ENCODE results near the gene HNRNPF.

HNRNPF gene

DNA sequence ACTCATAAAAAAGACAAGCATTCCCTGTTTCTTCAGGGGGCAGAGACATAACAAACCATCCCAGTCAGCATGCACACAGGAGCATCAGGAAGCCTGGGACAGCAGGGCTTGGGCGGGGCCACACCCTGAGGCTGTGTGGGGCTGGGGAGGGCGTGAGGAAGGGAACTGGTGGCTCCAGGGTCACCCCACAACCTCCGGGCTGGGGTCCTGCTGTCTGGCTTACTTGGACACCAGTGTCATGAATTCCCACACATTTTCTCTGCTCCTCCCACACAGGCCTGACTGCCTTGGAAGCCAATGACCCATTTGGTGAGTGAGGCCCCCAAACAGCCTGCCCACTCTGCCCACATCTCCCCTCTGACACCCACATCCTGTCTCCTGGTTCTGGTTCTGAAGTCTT, 34.8 kb downstream of the HNRNPF start:
- DNase-seq, result no peak

DNA sequence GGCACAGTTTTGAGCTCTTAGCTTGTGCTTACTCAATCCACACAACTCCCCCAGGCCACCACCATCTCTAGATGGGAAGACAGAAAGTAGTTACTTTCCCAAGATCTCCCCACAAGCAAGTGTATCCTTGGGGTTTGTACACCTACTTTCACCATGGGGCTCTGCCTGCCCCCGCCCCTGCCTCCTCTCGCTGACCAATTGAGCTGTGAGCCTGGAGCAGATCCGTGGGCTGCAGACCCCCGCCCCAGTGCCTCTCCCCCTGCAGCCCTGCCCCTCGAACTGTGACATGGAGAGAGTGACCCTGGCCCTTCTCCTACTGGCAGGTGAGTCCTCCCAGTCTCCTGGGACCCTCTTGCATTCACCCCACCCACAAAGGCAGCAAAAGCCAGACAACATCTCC, 35.5 kb downstream of the HNRNPF start:
- DNase-seq, result no peak

DNA sequence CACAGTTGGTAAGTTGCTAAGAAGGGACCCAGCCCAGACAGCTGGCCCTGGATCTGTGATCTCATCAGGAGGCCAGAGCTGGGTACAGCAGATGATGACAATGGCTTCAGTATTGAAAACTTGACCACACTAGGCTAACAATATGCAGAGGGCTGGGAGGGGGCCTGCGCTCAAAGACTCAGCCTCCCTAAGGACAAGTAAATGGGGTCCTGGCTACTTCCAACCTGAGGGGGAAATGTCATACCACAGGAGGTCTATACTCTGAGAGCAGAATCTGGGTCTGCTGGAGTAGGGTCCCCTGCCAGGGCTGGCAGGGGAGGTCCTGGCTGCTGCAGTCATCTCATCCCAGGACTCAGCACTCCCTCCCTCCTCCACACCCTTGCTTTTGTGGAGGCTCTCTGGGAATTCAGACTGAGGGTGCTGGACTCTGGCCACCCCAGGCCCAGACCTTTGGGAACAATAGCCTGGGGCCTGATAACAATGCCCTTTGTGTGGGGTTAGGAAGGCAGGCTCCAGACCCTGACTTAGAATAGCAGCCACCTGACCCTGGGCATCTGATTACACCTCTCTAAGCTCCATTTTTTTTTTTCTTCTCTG, 36.1 kb downstream of the HNRNPF start:
- no peak for DNase-seq

DNA sequence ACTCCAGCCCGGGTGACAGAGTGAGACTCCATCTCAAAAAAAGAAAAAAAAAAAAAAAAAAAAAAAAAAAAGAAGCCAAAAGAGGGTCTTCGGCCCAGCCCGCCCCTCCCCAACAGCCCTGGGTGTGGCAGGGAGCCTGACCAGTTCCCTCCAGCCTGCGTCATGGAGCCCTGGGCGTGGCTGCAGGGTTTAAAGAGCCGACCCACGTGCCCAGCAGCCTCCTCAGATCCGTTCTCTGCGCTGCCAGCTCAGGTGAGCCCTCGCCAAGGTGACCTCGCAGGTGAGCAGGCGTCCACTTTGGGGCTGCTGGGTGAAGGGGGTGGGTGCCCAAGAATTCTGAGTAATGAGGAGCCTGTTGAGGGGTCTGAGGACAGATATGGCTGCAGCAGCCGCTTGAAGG, 37.6 kb downstream of the HNRNPF start, which contains the start of gene FXYD4:
FXYD4 (plus strand) TSS at position 219 of the 400 bp plus-strand sequence. CDS start 2,111 bp downstream, outside the sequence.
- no peak for DNase-seq

DNA sequence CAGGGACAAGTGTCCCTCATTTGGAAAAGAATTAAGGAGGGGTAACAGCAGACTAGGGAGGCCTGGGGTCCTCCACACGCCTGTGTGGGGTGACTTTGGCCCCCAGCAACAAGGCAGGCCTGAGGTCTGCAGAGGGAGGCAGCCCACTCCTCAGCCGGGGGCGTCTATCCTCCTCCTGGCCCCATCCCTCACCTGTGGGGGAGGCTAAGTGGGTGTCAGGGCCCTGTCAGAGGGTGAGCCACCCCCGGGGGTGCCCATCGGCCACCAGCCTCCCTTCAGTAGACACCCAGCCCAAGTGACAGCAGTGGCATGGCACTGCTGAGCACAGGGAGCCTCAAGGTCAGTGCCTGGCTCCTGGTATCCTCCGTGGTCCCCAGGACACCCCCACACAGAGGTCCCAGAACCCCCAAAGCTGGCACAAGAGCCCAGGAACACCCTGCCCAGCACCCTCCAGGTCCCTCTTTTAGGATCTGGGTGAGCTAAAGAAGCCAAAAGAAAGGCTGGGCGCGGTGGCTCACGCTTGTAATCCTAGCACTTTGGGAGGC, 38.2 kb downstream of the HNRNPF start:
- DNase-seq, result no peak

DNA sequence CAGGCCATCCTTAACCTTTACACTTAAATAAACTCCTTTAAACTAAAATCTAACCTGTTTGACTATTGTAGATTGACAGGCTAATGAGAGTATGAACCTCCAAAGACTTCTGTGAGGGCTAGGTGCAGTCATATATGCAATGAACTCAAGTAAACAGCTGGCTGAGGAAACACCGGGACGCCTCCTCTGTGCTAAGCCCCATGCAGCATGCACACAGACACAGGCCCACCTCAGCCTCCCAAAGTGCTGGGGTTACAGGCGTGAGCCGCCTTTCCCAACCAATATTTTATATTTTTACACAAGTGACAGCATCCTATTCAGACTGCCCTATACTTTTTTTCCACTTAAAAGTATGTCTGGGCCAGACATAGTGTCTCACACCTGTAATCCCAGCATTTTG, 39.1 kb downstream of the HNRNPF start:
- DNase-seq, result no peak

DNA sequence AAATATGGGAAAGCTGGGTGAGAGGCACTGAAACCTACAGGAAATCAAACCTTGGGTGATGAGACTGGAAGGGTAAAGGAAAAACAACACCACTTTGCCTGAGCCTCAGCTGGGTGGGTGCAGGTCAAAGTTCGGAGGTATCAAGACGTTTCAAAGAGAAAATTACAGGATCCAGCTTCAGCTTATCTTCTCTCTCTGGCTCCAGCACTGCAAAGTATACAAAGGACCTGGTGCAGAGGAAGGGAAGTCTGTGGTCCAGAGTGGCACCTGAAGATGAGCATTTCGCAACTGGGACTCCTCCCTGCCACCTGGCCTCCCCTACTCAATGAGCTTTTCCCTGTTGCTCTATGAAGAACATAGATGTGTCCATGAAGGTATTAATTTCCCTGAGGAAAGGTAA, 44.0 kb downstream of the HNRNPF start:
- DNase-seq, result no peak

DNA sequence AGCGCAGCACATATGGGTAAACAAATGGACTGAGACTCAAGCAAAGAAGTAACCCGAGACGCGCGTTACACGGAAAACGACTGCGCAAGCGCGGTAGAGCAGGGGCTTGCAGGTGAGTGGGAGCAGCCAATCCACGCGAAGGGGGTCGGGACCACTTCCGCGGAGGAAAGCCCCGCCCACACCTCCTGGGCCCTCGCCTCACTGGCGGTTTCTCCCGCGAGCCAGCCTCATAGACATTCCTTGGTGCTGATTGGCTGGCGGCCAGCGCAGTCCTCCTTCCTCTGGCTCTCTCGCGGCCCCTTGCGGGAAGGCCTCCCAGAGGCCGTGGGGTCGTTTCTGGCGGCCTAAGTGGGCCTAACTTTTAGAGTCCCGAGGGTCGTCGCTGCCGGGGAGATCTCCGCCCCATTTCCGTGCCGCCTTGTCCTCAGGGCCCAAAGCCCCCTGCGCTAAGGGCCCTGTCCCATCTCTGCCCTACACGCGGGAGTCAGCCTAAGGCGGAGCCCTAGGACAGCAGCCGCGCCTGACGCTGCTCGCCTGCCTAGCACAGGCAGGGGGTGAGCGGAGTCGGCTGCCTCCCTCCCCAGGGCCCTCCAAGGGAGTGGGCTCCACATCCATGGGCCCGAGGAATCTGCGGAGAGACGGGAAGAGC, 46.7 kb downstream of the HNRNPF start:
- DNase-seq, result peak; percentile 0

DNA sequence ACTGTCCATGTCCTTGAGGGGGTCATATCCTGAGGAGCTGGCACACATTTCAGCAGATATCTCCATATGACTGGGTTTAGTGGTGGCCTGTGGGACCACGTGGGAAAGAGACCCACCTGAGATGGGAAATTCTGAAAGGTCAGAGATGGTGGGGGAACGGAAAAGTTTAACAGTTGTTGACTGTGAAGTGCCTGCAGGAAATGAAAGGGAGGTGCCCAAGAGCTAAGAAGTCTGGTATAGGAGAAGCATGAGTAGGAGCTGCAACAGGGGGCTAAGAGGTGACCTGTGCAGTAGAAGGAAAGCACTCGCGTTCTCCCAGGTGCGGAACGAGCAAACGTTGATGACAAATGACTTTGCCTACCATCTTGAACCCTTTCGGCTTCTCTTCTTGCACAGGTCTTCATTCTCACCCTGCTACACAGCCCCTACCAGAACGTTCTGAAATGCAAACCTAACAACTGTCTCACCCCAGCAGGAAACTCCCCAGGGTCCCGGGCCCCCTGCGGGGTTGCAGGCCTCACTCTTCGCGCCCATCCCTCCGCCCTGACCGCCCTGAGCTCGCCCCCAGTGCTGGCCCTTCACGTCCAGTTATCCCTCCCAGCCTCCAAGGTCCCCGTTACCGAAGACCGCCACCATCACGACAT, 47.3 kb downstream of the HNRNPF start:
- DNase-seq, result no peak

DNA sequence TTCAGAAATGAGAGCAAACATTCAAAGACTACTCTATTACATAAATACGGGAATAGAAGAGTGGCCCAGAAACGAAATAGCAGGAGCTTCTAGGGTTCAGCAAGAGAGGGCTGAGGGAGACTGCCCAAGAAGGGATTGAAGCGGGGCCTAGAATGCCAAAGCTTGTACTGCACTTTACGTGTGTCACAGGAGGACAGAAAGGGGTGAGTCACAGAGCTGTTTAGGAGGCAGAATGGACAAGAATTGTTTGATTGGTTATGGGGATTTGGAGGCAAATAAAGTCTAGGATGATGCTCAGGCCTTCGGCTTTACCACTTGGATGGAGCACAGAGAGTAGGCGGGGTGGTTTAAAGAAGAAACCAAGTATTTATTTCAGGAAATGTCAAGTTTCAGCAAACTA, 48.9 kb downstream of the HNRNPF start:
- DNase-seq, result no peak

DNA sequence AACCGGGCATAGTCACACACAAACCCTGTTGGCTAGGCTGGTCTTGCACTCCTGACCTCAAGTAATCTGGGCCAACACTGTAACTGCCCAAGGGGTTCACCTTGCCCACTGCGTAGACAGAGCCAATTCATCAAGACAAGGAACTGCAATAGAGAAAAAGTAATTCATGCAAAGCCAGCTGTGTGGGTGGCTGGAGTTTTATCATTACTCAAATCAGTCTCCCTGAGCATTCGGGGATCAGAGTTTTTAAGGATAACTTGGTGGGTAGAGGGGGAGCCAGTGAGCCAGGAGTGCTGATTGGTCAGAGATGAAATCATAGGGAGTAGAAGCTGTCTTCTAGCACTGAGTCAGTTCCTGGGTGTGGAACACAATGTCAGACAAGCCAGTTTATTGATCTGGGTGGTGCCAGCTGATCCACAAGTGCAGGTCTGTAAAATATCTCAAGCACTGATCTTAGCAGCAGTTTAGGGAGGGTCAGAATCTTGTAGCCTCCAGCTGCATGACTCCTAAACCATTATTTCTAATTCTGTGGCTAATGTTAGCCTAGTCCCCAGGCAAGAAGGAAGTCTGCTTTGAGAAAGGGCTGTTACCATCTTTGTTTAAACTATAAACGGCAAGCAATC, 53.1 kb downstream of the HNRNPF start:
- DNase-seq, result no peak

DNA sequence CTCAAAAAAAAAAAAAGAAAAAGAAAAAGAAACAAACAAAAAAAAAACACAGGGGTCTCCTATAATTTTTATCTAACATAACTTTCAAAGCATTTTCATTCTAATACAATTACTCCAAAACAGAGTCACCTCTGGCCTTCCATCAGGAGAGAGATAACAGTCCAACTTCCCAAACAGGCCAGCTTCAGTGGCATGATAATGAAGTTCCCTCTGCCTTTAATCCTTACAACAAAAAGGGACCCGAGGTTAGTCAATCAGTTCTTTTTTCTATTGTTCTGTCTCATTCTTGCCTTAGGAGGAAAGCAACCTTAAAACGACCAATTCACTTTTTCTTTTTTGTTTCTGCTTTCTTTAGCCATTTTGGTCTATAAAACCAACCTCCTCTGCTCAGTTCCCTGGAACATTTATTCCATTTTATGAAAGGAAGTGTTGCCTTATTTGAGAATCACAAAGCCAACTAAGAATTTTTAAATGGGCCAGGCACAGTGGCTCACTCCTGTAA, 54.1 kb downstream of the HNRNPF start:
- no peak for DNase-seq

DNA sequence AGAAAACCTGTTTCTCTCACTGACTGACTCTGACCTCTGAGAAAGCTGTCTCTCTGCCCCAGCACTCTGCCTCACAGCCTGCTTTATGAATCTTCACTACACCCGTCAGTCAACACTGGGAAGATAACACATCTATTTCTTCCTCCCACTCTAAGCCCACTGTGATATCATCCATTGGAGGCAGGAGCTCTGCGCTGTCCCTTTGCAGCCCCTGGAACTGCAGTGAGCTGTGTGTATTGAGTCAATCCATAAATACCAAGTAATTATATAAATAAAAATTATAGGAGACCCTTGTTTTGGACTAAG, 54.7 kb downstream of the HNRNPF start:
- no peak for DNase-seq

DNA sequence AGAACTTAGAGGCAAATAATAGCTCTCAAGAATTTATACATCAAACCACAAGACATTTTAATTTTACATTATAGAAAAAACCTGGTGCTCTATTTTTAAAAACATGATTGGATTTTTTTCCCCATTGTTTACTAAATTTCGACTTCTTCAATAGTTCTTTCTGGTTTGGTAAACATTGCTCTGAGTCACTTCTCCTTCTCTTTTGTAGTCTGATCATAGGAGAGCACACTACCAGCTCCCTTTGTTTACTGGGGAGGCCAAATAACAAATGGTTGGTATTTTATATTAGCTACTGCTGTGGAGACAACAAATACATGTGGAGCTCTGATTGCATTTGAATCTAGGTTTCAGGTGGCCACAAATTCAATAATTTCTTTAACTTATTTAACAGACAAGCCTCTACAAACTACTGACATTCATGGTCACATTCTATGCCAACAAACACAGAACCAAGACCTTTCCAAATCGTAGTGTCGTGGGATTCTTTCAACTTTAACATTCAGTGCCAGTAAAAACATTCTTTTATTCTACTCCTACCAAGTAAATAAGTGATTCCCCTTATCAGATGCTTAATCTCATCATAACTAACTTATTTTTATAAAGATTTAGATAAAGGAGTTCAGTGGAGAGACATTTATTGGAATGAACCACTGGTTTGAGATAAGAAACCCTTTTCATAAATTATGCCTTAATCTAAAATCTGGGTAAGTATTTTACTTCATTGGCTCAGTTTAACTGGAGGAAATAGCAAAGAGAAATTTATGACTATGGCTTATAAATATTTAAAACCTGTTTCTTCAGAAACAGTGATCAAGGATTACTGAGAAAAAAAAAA, 55.3 kb downstream of the HNRNPF start:
- peak; percentile 0 for DNase-seq

DNA sequence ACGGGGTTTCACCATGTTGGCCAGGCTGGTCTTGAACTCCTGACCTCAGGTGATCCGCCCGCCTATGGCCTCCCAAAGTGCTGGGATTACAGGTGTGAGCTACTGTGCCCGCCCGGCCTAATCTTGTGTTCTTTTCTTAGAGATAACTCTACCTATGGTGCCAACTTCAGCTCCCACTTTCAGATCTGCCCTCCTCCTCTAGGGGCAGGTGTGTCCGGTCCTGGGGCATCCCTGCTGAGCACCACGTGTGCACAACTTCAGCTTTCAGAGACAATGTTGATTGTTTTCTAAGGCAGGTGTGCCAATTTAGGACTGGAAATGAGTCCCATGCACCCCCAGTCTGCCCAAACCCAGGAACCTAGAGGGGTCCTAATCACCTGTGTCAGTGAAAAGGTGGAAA, 56.0 kb downstream of the HNRNPF start:
- DNase-seq, result peak; percentile 7

DNA sequence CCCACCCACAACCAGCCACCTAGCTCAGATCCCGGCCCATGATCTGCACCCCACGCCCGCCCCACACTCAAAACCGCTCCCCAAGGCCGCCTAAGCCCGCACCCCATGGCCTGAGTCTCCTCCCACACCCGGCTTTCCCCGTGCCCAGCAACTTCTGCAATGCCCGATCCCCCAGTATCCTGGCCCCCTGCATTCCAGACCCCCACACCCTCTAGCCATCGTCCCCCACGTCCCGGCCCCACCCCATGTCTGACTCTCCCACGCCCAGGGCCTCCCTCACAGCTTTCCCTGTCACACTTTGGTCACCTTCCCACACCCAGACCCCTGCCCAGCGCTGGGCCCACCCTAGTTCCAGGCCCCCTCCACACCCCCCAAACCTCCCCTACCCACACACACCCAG, 57.7 kb downstream of the HNRNPF start:
- DNase-seq, result no peak

DNA sequence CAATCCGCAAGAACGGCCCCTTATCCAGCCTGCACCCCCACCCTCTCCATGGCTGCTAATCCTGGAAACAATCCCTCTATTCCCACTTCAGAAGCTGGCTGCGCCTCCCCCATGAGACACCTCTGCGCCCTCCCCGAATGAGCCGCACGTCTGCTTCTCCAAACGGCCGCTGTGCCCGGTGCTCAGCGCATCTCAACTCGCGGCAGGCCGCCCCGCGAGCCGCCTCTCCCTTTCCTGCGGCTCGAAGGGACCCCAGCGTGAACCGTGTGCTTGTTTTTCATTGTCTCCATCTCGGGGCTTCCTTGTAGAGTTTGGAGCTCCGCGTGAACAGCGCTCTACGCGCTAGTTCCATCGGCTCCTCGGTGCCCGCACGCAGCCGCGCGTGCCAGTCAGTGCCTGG, 58.3 kb downstream of the HNRNPF start:
- DNase-seq, result no peak

DNA sequence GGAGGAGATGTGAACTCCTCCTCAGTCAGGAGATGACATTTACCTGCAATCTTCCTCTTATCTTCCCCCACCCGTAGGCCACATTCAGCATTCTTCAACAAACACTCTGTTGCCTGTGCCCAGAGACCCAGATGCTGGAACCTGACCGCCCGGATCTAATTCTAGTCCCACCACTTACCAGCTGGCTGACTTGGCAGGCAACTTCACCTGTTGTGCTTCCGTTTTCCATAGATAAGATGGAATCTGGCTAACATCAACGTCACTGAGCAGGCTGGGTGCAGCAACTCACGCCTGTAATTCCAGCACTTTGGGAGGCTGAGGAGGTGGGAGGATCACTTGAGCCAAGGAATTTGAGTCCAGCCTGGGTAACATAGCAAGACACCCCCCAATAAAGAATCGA, 58.8 kb downstream of the HNRNPF start:
- no peak for DNase-seq

DNA sequence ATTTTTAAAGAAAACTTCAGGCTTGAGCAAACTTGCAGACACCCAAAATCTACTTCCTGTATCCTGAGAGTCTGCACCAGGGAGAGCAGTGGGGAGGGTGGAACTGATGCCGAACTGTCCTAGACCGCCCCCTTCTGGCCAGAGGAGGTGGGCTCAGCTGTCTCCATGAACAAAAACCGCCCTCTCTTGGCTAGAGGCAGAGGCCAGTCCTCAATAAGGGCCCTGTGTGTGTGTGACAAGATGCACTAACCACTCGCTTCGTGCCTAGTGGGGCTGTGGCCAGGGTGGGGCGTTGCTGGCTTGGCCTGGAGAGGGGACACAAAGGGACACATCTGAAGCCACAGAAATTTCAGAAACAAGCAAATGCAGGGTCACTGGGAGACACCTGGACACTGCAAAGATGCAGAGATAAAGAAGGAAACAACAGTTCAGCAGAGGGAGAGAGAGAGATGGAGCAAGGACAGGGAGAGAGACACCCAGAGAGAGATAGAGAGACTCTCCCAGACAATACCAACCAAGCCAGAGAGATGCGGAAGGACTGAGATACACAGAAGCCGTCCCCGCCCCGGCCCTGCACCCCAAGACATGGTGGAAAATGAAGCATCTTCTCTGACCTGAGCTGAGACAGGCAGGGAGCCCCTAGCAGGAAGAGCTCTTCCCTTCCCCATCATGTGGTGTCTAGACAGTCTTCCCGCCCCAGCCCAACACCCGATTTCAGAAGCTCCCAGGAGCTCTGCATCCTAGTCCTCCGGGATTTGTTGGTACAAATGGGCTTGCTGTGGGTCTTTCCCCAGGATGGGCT, 60.3 kb downstream of the HNRNPF start:
- peak; percentile 9 for DNase-seq

DNA sequence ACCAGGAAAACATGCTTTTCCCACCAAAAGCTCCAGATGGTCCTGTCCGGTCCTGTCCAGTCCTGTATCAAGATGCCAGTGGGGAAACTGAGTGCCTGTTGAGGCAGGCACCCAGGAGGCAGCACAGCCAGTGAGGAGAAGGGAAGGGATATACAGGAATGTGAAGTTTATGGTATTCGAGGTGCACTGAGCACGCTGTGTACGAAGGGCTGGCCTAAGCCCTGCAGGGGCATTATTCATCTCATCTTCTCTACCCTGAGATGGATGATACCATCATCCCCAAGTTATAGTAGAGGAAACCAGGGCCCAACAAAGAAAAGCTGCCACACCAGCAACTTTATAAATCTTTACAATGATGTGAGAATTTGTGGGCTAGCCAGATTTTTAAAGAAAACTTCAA, 61.0 kb downstream of the HNRNPF start:
- no peak for DNase-seq

DNA sequence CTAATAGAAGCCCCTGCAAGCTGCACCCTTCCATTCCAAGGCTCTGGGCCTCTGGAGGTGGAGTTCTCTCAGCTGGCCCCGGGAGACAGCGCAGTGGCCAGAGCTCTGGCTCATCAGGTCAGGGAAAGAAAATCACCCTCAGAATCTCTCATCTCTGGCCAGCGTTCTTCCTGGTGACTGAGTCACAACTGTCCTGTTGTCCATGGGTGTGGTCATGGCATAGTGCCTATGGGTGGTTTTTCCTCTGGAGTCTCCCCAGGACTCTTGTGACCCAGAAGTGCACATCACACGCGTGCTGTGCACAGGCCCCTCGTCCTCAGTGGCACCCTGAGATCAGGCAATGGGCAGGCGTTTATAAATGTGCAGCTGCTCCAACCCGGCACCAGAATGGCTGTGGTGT, 64.9 kb downstream of the HNRNPF start:
- no peak for DNase-seq

DNA sequence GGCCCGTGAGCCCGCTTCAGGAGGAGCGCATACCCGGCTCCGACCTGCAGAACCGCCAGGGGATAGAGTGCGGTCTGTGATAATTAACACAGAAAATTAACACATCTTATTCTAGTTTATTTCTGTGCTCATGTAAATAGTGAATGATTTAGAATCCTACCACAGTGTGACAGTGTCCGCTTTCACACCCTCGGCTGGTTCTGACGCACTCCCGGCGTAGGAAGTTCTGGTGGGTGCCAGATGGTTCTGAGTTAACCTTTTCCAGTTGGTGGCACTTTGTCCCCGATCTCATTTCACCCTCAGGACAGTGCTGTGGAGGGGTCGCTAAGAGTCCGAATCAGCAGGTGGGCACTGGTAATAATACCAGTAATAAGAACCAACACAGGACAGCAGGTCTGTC, 65.9 kb downstream of the HNRNPF start:
- no peak for DNase-seq
